LNCaP clone FGC (cell line): ENCODE results near the gene CCDC142.

ENCODE experiments used
- DNase-seq: peaks from one replicate; pipeline ENCODE4 v3.0.0-alpha.2; 2011; ENCODE audit warnings: low read depth
- H3K4me3 ChIP-seq: 2 replicates; pipeline ENCODE4 v1.5.1; 2011; ENCODE audit warnings: mild to moderate bottlenecking, low read depth, low read length, control low read depth
- CTCF ChIP-seq: IDR thresholded peaks from 2 replicates; pipeline ENCODE4 v1.5.1; 2012; ENCODE audit warnings: mild to moderate bottlenecking; ENCODE audit not compliant: control insufficient read depth, insufficient read depth; ENCODE audit errors: extremely low read depth

CCDC142 gene

GRCh38 chr2:74436848-74437695 lies 45.7 kb downstream of the CCDC142 start:
- no peak overlapping the region for H3K4me3 ChIP-seq
- TF ChIP-seq CTCF, result no peak
- no peak for DNase-seq

DNA sequence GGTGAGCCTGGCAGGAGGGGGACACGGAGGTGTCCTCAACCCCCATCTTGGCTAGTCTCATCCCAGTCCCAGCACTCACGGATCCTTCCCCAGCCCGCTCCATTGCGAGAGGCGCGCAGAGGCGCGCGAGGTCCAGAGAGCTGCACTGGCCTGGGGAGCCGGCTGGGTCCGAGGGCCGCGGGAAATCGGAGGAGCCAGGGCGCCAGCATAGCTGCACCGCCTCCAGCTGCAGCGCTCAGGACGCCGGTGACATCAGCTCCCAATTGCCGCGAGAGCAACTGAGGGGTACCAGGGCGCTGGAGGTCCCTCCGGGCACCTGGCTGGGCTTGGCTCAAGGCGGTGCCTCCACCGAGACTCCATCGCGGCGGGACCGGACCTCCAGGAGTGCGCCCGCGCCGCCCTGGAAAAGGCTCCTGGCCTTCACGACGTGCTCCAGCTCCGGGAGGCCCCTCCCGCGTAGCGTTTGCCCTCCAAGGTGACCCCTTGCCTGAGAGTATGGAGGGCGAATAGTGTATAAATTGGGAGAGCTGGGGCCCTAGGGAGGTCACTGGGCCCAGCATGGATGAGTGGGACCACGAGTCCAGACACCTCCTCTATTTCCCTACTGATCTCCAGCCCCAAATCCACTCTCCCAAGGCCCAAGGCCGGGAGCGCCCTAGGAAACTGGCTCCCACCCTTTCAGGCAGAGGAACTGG lies 46.5 kb downstream of the CCDC142 start:
- DNase-seq, result no peak
- no peak overlapping the region for H3K4me3 ChIP-seq
- no peak for TF ChIP-seq CTCF

DNA sequence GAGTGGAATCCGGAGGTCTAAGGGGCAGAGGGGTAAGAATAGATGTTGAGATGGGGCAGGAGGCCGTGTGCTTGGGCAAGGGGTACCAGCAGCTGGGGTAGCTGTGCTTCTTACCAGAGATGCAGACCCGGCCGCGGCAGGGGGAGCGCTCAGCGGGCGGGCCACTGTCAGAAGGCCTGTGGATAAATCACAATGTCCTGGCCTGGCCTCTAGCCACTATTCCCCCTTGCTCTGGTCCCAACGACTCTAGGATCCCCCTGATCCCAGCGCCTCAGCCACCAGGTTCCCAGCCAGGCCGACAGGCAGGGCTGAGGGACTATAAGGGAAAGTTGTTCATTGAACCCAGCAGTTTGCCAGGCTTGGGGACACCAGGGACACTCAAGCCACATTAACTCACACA lies 52.3 kb downstream of the CCDC142 start:
- no peak for DNase-seq
- no peak overlapping the region for H3K4me3 ChIP-seq
- TF ChIP-seq CTCF, result no peak

DNA sequence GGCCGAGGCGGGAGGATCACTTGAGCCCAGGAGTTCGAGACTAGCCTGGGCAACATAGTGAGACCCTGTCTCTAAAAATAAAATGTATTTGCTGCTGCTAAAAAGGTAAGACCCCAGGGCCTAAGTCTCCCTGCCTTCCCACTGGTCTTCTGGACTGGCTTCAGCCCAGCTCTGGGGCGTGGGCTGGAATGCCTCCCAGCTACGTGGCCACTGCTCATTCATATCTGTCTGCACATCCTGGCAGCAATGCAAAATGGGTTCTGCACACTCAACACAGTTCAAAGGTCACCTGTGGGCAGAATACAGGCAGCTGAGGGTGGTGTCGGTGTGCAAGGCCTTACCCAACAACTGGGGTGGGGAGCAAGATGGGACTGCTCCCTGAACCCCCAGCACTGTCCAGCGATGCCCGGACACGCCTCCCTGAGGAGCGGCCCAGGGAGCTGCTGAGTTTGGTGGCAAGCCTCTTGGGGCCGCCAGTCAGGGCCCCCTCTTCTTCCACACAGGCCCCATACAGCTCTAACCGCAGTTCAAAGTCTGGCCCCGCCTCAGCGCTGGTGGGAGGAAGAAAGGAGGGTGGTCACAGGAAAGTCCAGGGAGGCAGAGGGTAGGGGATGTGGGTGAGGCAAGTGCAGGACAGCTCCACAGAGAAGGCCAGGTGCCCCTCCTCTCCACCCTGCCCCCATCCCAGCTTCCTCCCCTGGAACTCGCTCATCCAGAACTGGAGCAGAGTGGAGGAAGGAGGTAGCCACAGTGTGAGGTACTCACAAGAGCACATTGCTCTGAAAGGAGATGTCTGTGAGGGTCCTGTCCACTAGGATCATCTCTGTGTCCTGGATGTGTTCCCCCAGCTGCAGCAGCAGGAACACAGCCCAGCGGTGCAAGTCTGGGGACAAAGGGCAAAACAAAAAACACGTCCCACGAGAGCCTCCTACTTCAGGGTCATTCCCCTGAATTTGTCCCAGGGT lies 53.0 kb downstream of the CCDC142 start:
- TF ChIP-seq CTCF, result no peak
- no peak overlapping the region for H3K4me3 ChIP-seq
- no peak for DNase-seq

DNA sequence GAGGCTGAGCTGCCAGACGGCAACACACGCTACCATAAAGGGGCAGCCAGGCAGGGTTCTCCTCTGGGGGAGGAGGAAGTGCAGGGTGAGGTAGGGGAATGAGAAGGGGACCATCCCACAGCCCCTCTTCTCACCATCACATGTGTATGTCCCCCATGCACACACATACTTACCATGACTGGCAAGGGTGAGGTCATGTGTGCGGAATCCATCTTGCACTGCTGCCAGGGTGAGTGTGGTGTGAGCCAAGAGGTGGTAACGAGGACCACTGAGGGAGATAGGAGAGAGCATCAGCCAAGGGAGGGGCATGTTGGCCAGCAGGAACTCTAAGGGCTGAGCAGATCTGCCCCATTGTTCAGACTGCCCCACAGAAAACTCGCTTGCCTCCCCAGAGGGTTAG lies 54.1 kb downstream of the CCDC142 start:
- no peak overlapping the region for H3K4me3 ChIP-seq
- TF ChIP-seq CTCF, result no peak
- no peak for DNase-seq

DNA sequence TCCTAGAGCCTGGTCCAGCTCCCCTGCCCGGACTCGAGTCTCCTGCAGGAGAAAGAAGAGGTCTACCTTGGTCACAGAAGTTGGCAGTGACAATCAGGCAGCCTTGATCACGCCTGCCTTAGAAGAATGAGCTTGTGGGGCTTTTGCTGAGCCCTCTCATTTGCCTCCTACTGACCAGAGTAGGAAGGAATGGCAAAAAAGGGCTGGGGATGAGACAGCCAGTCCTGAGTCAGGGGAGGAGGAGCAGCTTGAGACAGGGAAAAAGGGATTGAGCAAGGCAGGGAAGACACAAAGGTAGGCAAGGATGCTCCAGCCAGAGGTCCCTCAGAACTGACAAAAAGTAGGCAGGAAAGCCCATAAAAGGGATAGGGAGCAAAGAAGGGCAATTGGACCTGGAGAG lies 55.2 kb downstream of the CCDC142 start:
- no peak overlapping the region for H3K4me3 ChIP-seq

More for the DNA sequence above, 55.2 kb downstream of the CCDC142 start:
- TF ChIP-seq CTCF, result no peak
- DNase-seq, result no peak
